ENCODE data around the gene MCTP1. TPM values are rescaled to one million over a fixed set of nuclear protein-coding genes. Genes with fewer than 3 reads are reported as not detected.

Gene MCTP1
- total and polyA plus RNA-seq, 10 of the 15 experiments (the other 5 are each of a cell fraction or from before 2014, with no cell fraction given) = 12.6 to 45.9 (median 18.8) TPM

GRCh38 chr5:95081982-95082381 is 202.9 kb downstream of the MCTP1 start:
- Histone ChIP-seq H4K20me1 (ENCODE audit: control insufficient read depth, insufficient read depth) (no peaks in the 10 kb centered on the region), H2AFZ (ENCODE audit: control insufficient read depth, low read depth, low read length) (peak overlapping the region; percentile 6), H3K79me2 (ENCODE audit: control insufficient read depth, insufficient read depth, low read length) (peaks cover 38% of the 10 kb centered on the region), H3K4me2 (ENCODE audit: control insufficient read depth, insufficient read depth) (peak overlapping the region; percentile 75), H3K27me3 (replicated peaks in 1 of 2; ENCODE audit: control insufficient read depth in 2 of 2, insufficient read depth in 2 of 2, low read length in 1 of 2) (no peaks in the 10 kb centered on the region), H3K4me1 (ENCODE audit: control insufficient read depth, insufficient read depth, low read length) (peaks cover 2% of the 10 kb centered on the region; the same call in 1 of the 2 replicates), H3K9ac (ENCODE audit: control insufficient read depth, insufficient read depth, low read length) (no peak overlapping the region), H3K27ac (ENCODE audit: control insufficient read depth, insufficient read depth) (peak overlapping the region; percentile 66; the same call in 1 of the 2 replicates), H3K36me3 (ENCODE audit: control insufficient read depth in 2 of 2, insufficient read depth in 2 of 2, low read length in 1 of 2) (no peaks in the 10 kb centered on the region), H3K9me3 (replicated peaks; ENCODE audit: control insufficient read depth, insufficient read depth, low read length) (no peaks in the 10 kb centered on the region), H3K4me3 (peak overlapping the region; percentile 37; the same call in 1 of the 2 replicates)
- ChIA-PET CTCF (interaction anchor here (0.9 to 5.5 kb wide), 2 partner anchors 10 to 202 kb away, joined by 3 to 25 read pairs; no protein-coding TSS in a partner anchor), POLR2A (interaction anchor here (0.6 to 3.5 kb wide), 8 partner anchors 10 to 75 kb away, joined by 3 to 24 read pairs (median 4); no protein-coding TSS in a partner anchor), RAD21 (ENCODE audit: unreplicated experiment) (interaction anchor here (1.0 to 4.7 kb wide), 6 partner anchors 12 to 113 kb away, joined by 4 to 86 read pairs (median 6); no protein-coding TSS in a partner anchor), SMC1A (ENCODE audit: uncharacterized antibody, unreplicated experiment) (interaction anchor here (1.0 to 4.2 kb wide), 9 partner anchors 10 to 113 kb away, joined by 3 to 29 read pairs (median 7); no protein-coding TSS in a partner anchor)
- no peak for DNase-seq (ENCODE audit: low read depth, low spot score)
- in situ Hi-C loops (cut with MboI) (no loop called here), intact Hi-C loops (cut with micrococcal nuclease; ENCODE audit: unreplicated experiment) (loop anchor here (2.0 to 10.0 kb wide), 3 partner anchors 113 to 643 kb away; no protein-coding TSS in a partner anchor)
- no TSS peak for BruUV-seq (replicated peaks)
- no peak for FAIRE-seq
- peak; percentile 1 for ATAC-seq
- TF ChIP-seq YBX1 (IDR thresholded peaks at IDR 0.05) = no peak
- no peak for TF ChIP-seq CHD4 (IDR thresholded peaks at IDR 0.05)
- TF ChIP-seq HDAC6 (IDR thresholded peaks at IDR 0.05; ENCODE audit: unreplicated experiment) = no peak
- no peak for TF ChIP-seq HDAC2 (IDR thresholded peaks at IDR 0.05)
- TF ChIP-seq ZNF207 (IDR thresholded peaks at IDR 0.05; ENCODE audit: borderline replicate concordance) = no peak
- TF ChIP-seq, protein P1, sequence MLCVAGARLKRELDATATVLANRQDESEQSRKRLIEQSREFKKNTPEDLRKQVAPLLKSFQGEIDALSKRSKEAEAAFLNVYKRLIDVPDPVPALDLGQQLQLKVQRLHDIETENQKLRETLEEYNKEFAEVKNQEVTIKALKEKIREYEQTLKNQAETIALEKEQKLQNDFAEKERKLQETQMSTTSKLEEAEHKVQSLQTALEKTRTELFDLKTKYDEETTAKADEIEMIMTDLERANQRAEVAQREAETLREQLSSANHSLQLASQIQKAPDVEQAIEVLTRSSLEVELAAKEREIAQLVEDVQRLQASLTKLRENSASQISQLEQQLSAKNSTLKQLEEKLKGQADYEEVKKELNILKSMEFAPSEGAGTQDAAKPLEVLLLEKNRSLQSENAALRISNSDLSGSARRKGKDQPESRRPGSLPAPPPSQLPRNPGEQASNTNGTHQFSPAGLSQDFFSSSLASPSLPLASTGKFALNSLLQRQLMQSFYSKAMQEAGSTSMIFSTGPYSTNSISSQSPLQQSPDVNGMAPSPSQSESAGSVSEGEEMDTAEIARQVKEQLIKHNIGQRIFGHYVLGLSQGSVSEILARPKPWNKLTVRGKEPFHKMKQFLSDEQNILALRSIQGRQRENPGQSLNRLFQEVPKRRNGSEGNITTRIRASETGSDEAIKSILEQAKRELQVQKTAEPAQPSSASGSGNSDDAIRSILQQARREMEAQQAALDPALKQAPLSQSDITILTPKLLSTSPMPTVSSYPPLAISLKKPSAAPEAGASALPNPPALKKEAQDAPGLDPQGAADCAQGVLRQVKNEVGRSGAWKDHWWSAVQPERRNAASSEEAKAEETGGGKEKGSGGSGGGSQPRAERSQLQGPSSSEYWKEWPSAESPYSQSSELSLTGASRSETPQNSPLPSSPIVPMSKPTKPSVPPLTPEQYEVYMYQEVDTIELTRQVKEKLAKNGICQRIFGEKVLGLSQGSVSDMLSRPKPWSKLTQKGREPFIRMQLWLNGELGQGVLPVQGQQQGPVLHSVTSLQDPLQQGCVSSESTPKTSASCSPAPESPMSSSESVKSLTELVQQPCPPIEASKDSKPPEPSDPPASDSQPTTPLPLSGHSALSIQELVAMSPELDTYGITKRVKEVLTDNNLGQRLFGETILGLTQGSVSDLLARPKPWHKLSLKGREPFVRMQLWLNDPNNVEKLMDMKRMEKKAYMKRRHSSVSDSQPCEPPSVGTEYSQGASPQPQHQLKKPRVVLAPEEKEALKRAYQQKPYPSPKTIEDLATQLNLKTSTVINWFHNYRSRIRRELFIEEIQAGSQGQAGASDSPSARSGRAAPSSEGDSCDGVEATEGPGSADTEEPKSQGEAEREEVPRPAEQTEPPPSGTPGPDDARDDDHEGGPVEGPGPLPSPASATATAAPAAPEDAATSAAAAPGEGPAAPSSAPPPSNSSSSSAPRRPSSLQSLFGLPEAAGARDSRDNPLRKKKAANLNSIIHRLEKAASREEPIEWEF (IDR thresholded peaks at IDR 0.05; ENCODE audit: insufficient replicate concordance, low read depth, low read length) = no peak
- TF ChIP-seq CREB1 (IDR thresholded peaks at IDR 0.05; ENCODE audit: low read depth) = no peak
- no peak for TF ChIP-seq KDM1A (IDR thresholded peaks at IDR 0.05; ENCODE audit: borderline replicate concordance)
- no peak for TF ChIP-seq TCF12 (IDR thresholded peaks at IDR 0.05; ENCODE audit: low read depth, low read length)
- no peak for TF ChIP-seq RELA (IDR thresholded peaks at IDR 0.05; ENCODE audit: borderline replicate concordance, partially characterized antibody)
- WGBS (ENCODE audit: insufficient coverage, insufficient replicate concordance, low lambda C conversion rate, missing lambda C conversion rate) = 1% methylated on average over 3 of the region's 3 CpGs

Data from GM12878 (cell line).